ENCODE measurements around the gene NCF4. TPM values are rescaled to one million over a fixed set of nuclear protein-coding genes. Genes with fewer than 3 reads are reported as not detected.
A peak's percentile ranks its signal among the peaks of the same experiment; 100 is the strongest.

The NCF4 gene
- total RNA-seq, 1 experiment from 2014 or later: not detected

- Histone ChIP-seq H3K27me3 (replicated peaks; ENCODE audit: insufficient read depth, low read depth, low read length, poor library complexity) (peaks cover 10% of the 10 kb centered on the region), H3K4me3 (ENCODE audit: low read depth, low read length, poor library complexity, severe bottlenecking) (no peak overlapping the region), H3K4me1 (ENCODE audit: insufficient read depth, low read length, poor library complexity, severe bottlenecking) (no peaks in the 10 kb centered on the region), H3K36me3 (ENCODE audit: insufficient read depth, low read length, poor library complexity, severe bottlenecking) (no peaks in the 10 kb centered on the region), H3K27ac (ENCODE audit: low read depth, low read length, poor library complexity, severe bottlenecking) (no peak overlapping the region), H3K9me3 (ENCODE audit: low read depth, low read length, poor library complexity, severe bottlenecking) (peaks cover 18% of the 10 kb centered on the region)
- TF ChIP-seq CTCF (conservative IDR thresholded peaks at IDR 0.05; ENCODE audit: low read depth, low read length) (no peak), EZH2 (IDR thresholded peaks at IDR 0.05; ENCODE audit: borderline replicate concordance, low read depth, low read length, poor library complexity, severe bottlenecking) (no peak)
- ChIA-PET CTCF (no interaction called here), POLR2A (ENCODE audit: low non-redundant PET) (no interaction called here)
- no TSS peak for BruUV-seq (replicated peaks)
- peak; percentile 21 for DNase-seq (ENCODE audit: low spot score)
- intact Hi-C loops (cut with micrococcal nuclease; ENCODE audit: unreplicated experiment): no loop called here
These were observed 20.9 kb downstream of the NCF4 start for GRCh38 chr22:36881504-36882245.

GRCh38 chr22:36884349-36885158 lies 23.7 kb downstream of the NCF4 start:
- TF ChIP-seq CTCF (conservative IDR thresholded peaks at IDR 0.05; ENCODE audit: low read depth, low read length) (no peak), EZH2 (IDR thresholded peaks at IDR 0.05; ENCODE audit: borderline replicate concordance, low read depth, low read length, poor library complexity, severe bottlenecking) (no peak)
- no peak for DNase-seq (ENCODE audit: low spot score)
- POLR2A ChIA-PET (ENCODE audit: low non-redundant PET): no interaction called here
- no peaks in the 10 kb centered on the region for H3K4me1 ChIP-seq (ENCODE audit: insufficient read depth, low read length, poor library complexity, severe bottlenecking)
- H3K9me3 ChIP-seq (ENCODE audit: low read depth, low read length, poor library complexity, severe bottlenecking): peaks cover 18% of the 10 kb centered on the region
- no peaks in the 10 kb centered on the region for H3K36me3 ChIP-seq (ENCODE audit: insufficient read depth, low read length, poor library complexity, severe bottlenecking)
- CTCF ChIA-PET: no interaction called here
- no TSS peak for BruUV-seq (replicated peaks)
- H3K27ac ChIP-seq (ENCODE audit: low read depth, low read length, poor library complexity, severe bottlenecking): no peak overlapping the region
- intact Hi-C loops (cut with micrococcal nuclease; ENCODE audit: unreplicated experiment): no loop called here
- H3K27me3 ChIP-seq (replicated peaks; ENCODE audit: insufficient read depth, low read depth, low read length, poor library complexity): peaks cover 22% of the 10 kb centered on the region
- no peak overlapping the region for H3K4me3 ChIP-seq (ENCODE audit: low read depth, low read length, poor library complexity, severe bottlenecking)

- BruUV-seq (replicated peaks): no TSS peak
- H3K36me3 ChIP-seq (ENCODE audit: insufficient read depth, low read length, poor library complexity, severe bottlenecking): no peaks in the 10 kb centered on the region
- no peak for TF ChIP-seq EZH2 (IDR thresholded peaks at IDR 0.05; ENCODE audit: borderline replicate concordance, low read depth, low read length, poor library complexity, severe bottlenecking)
- no peak for TF ChIP-seq CTCF (conservative IDR thresholded peaks at IDR 0.05; ENCODE audit: low read depth, low read length)
- DNase-seq (ENCODE audit: low spot score): no peak
- intact Hi-C loops (cut with micrococcal nuclease; ENCODE audit: unreplicated experiment): no loop called here
- no peak overlapping the region for H3K27ac ChIP-seq (ENCODE audit: low read depth, low read length, poor library complexity, severe bottlenecking)
- H3K27me3 ChIP-seq (replicated peaks; ENCODE audit: insufficient read depth, low read depth, low read length, poor library complexity): peaks cover 25% of the 10 kb centered on the region
- no peak overlapping the region for H3K4me3 ChIP-seq (ENCODE audit: low read depth, low read length, poor library complexity, severe bottlenecking)
- peaks cover 14% of the 10 kb centered on the region for H3K9me3 ChIP-seq (ENCODE audit: low read depth, low read length, poor library complexity, severe bottlenecking)
- no peaks in the 10 kb centered on the region for H3K4me1 ChIP-seq (ENCODE audit: insufficient read depth, low read length, poor library complexity, severe bottlenecking)
- POLR2A ChIA-PET (ENCODE audit: low non-redundant PET): no interaction called here
- CTCF ChIA-PET: no interaction called here
These were observed 24.7 kb downstream of the NCF4 start for GRCh38 chr22:36885474-36885873.
